PFSK-1 (cell line): ENCODE data around the gene GRK4.

Source experiments
- POLR2AphosphoS5 ChIP-seq: IDR thresholded peaks from 2 replicates; pipeline ENCODE4 v1.6.1; 2012; ENCODE audit warnings: low read depth, mild to moderate bottlenecking, control low read depth, low read length, moderate library complexity
- TAF1 ChIP-seq: IDR thresholded peaks from 2 replicates; pipeline ENCODE4 v1.6.1; 2012; ENCODE audit warnings: low read length, control low read depth, borderline replicate concordance; ENCODE audit not compliant: insufficient read depth

- TF ChIP-seq TAF1 (no peak), POLR2AphosphoS5 (no peak)
Observed at GRCh38 chr4:3073158-3074077, 110.0 kb downstream of the GRK4 start.
